ENCODE results near the gene MYO3A. TPM values are rescaled to one million over a fixed set of nuclear protein-coding genes. Genes with fewer than 3 reads are reported as not detected.

MYO3A gene
- not detected for total RNA-seq

- Mint-ChIP-seq H3K36me3 (ENCODE audit: insufficient read depth) (no peaks in the 10 kb centered on the region), H3K4me3 (peak within 1 kb of the TSS; percentile 54), H3K9me3 (no peaks in the 10 kb centered on the region), H3K27me3 (ENCODE audit: low read depth) (peaks cover 37% of the 10 kb centered on the region), H3K4me1 (ENCODE audit: low read depth) (peaks cover 3% of the 10 kb centered on the region)
- ATAC-seq (peak; percentile 14 to 47), DNase-seq (no peak)
These were observed at the start of gene MYO3A for GRCh38 chr10:25933653-25934608. MYO3A (plus strand) TSS chr10:25934229; CDS start chr10:25952111, 17,882 bp downstream.

GRCh38 chr10:25888627-25889026, 45.4 kb upstream of the MYO3A start:
- Mint-ChIP-seq H3K4me3 (no peak overlapping the region), H3K36me3 (ENCODE audit: insufficient read depth) (no peaks in the 10 kb centered on the region), H3K27me3 (ENCODE audit: low read depth) (peaks cover 16% of the 10 kb centered on the region), H3K9me3 (no peaks in the 10 kb centered on the region), H3K4me1 (ENCODE audit: low read depth) (no peaks in the 10 kb centered on the region)
- no peak for DNase-seq
- ATAC-seq: no peak

GRCh38 chr10:25890995-25891394, 43.0 kb upstream of the MYO3A start:
- Mint-ChIP-seq H3K9me3 (no peaks in the 10 kb centered on the region), H3K36me3 (ENCODE audit: insufficient read depth) (no peaks in the 10 kb centered on the region), H3K4me3 (no peak overlapping the region), H3K4me1 (ENCODE audit: low read depth) (no peaks in the 10 kb centered on the region), H3K27me3 (ENCODE audit: low read depth) (peaks cover 16% of the 10 kb centered on the region)
- ATAC-seq (no peak), DNase-seq (no peak)

GRCh38 chr10:25895856-25896255, 38.2 kb upstream of the MYO3A start:
- no peaks in the 10 kb centered on the region for H3K36me3 Mint-ChIP-seq (ENCODE audit: insufficient read depth)
- ATAC-seq: no peak
- peaks cover 10% of the 10 kb centered on the region for H3K27me3 Mint-ChIP-seq (ENCODE audit: low read depth)
- DNase-seq: no peak
- H3K9me3 Mint-ChIP-seq: no peaks in the 10 kb centered on the region
- no peak overlapping the region for H3K4me3 Mint-ChIP-seq
- no peaks in the 10 kb centered on the region for H3K4me1 Mint-ChIP-seq (ENCODE audit: low read depth)

- no peak for DNase-seq
- Mint-ChIP-seq H3K27me3 (ENCODE audit: low read depth) (peaks cover 10% of the 10 kb centered on the region), H3K4me1 (ENCODE audit: low read depth) (no peaks in the 10 kb centered on the region), H3K4me3 (no peak overlapping the region), H3K9me3 (no peaks in the 10 kb centered on the region), H3K36me3 (ENCODE audit: insufficient read depth) (no peaks in the 10 kb centered on the region)
- no peak for ATAC-seq
These were observed 37.6 kb upstream of the MYO3A start for GRCh38 chr10:25896421-25896820.

- DNase-seq (no peak), ATAC-seq (no peak)
- no peaks in the 10 kb centered on the region for H3K4me1 Mint-ChIP-seq (ENCODE audit: low read depth)
- H3K36me3 Mint-ChIP-seq (ENCODE audit: insufficient read depth): no peaks in the 10 kb centered on the region
- H3K9me3 Mint-ChIP-seq: no peaks in the 10 kb centered on the region
- H3K27me3 Mint-ChIP-seq (ENCODE audit: low read depth): no peaks in the 10 kb centered on the region
- no peak overlapping the region for H3K4me3 Mint-ChIP-seq
These were observed 34.7 kb upstream of the MYO3A start for GRCh38 chr10:25899304-25899703.

- no peak for ATAC-seq
These were observed 32.8 kb upstream of the MYO3A start for GRCh38 chr10:25901199-25901598.

GRCh38 chr10:25902002-25902401, 32.0 kb upstream of the MYO3A start:
- H3K36me3 Mint-ChIP-seq (ENCODE audit: insufficient read depth): no peaks in the 10 kb centered on the region
- H3K4me3 Mint-ChIP-seq: no peak overlapping the region
- no peaks in the 10 kb centered on the region for H3K4me1 Mint-ChIP-seq (ENCODE audit: low read depth)
- ATAC-seq: no peak
- no peaks in the 10 kb centered on the region for H3K9me3 Mint-ChIP-seq
- no peak for DNase-seq
- no peaks in the 10 kb centered on the region for H3K27me3 Mint-ChIP-seq (ENCODE audit: low read depth)

More at GRCh38 chr10:25901199-25901598, 32.8 kb upstream of the MYO3A start:
- DNase-seq: no peak
- Mint-ChIP-seq H3K36me3 (ENCODE audit: insufficient read depth) (no peaks in the 10 kb centered on the region), H3K9me3 (no peaks in the 10 kb centered on the region), H3K27me3 (ENCODE audit: low read depth) (no peaks in the 10 kb centered on the region), H3K4me1 (ENCODE audit: low read depth) (no peaks in the 10 kb centered on the region), H3K4me3 (no peak overlapping the region)

GRCh38 chr10:25907261-25907660, 26.8 kb upstream of the MYO3A start:
- DNase-seq (no peak), ATAC-seq (no peak)
- Mint-ChIP-seq H3K27me3 (ENCODE audit: low read depth) (peaks cover 2% of the 10 kb centered on the region), H3K4me1 (ENCODE audit: low read depth) (no peaks in the 10 kb centered on the region), H3K4me3 (no peak overlapping the region), H3K9me3 (peaks cover 5% of the 10 kb centered on the region), H3K36me3 (ENCODE audit: insufficient read depth) (no peaks in the 10 kb centered on the region)

GRCh38 chr10:25912866-25913265, 21.2 kb upstream of the MYO3A start:
- H3K4me3 Mint-ChIP-seq: no peak overlapping the region
- no peaks in the 10 kb centered on the region for H3K27me3 Mint-ChIP-seq (ENCODE audit: low read depth)
- H3K4me1 Mint-ChIP-seq (ENCODE audit: low read depth): no peaks in the 10 kb centered on the region
- H3K9me3 Mint-ChIP-seq: peaks cover 5% of the 10 kb centered on the region
- DNase-seq (no peak), ATAC-seq (no peak)
- H3K36me3 Mint-ChIP-seq (ENCODE audit: insufficient read depth): no peaks in the 10 kb centered on the region

GRCh38 chr10:25914776-25915175, 19.3 kb upstream of the MYO3A start:
- ATAC-seq (no peak), DNase-seq (no peak)
- H3K4me3 Mint-ChIP-seq: no peak overlapping the region
- H3K4me1 Mint-ChIP-seq (ENCODE audit: low read depth): no peaks in the 10 kb centered on the region
- no peaks in the 10 kb centered on the region for H3K36me3 Mint-ChIP-seq (ENCODE audit: insufficient read depth)
- H3K27me3 Mint-ChIP-seq (ENCODE audit: low read depth): no peaks in the 10 kb centered on the region
- H3K9me3 Mint-ChIP-seq: no peaks in the 10 kb centered on the region

- peaks cover 3% of the 10 kb centered on the region for H3K4me1 Mint-ChIP-seq (ENCODE audit: low read depth)
- peak overlapping the region; percentile 54 for H3K4me3 Mint-ChIP-seq
- DNase-seq (no peak), ATAC-seq (peak; percentile 65 to 66)
- H3K36me3 Mint-ChIP-seq (ENCODE audit: insufficient read depth): no peaks in the 10 kb centered on the region
- H3K27me3 Mint-ChIP-seq (ENCODE audit: low read depth): peaks cover 37% of the 10 kb centered on the region
- no peaks in the 10 kb centered on the region for H3K9me3 Mint-ChIP-seq
These were observed 651 bp downstream of the MYO3A start for GRCh38 chr10:25934621-25935139.

- ATAC-seq (no peak), DNase-seq (no peak)
- Mint-ChIP-seq H3K4me1 (ENCODE audit: low read depth) (peaks cover 3% of the 10 kb centered on the region), H3K4me3 (no peak overlapping the region), H3K27me3 (ENCODE audit: low read depth) (peaks cover 24% of the 10 kb centered on the region), H3K9me3 (no peaks in the 10 kb centered on the region), H3K36me3 (ENCODE audit: insufficient read depth) (no peaks in the 10 kb centered on the region)
These were observed 4.4 kb downstream of the MYO3A start for GRCh38 chr10:25938405-25938804.

GRCh38 chr10:25944771-25945170, 10.7 kb downstream of the MYO3A start:
- no peak for DNase-seq
- peaks cover 3% of the 10 kb centered on the region for H3K36me3 Mint-ChIP-seq (ENCODE audit: insufficient read depth)
- no peak for ATAC-seq
- H3K9me3 Mint-ChIP-seq: peaks cover 8% of the 10 kb centered on the region
- H3K4me3 Mint-ChIP-seq: no peak overlapping the region
- no peaks in the 10 kb centered on the region for H3K4me1 Mint-ChIP-seq (ENCODE audit: low read depth)
- H3K27me3 Mint-ChIP-seq (ENCODE audit: low read depth): peaks cover 4% of the 10 kb centered on the region

- Mint-ChIP-seq H3K4me1 (ENCODE audit: low read depth) (no peaks in the 10 kb centered on the region), H3K27me3 (ENCODE audit: low read depth) (peaks cover 3% of the 10 kb centered on the region), H3K36me3 (ENCODE audit: insufficient read depth) (no peaks in the 10 kb centered on the region), H3K9me3 (peaks cover 7% of the 10 kb centered on the region), H3K4me3 (no peak overlapping the region)
- ATAC-seq: no peak
- no peak for DNase-seq
These were observed 18.8 kb downstream of the MYO3A start for GRCh38 chr10:25952857-25953256.

Measured in activated T-cell treated with anti-CD3 and anti-CD28 coated beads, Interleukin-2, amount 50 U/mL, for 4 hours (primary cell).